SH-SY5Y (cell line): ENCODE results near the gene ADARB2.

Experiments used
- GATA2 ChIP-seq: IDR thresholded peaks from 2 replicates; pipeline ENCODE4 v1.6.1; 2011; ENCODE audit warnings: mild to moderate bottlenecking, low read depth, low read length
- GATA3 ChIP-seq: IDR thresholded peaks from 2 replicates; pipeline ENCODE4 v1.6.1; 2011; ENCODE audit warnings: low read depth, mild to moderate bottlenecking, low read length, moderate library complexity

- no peak for TF ChIP-seq GATA2
- no peak for TF ChIP-seq GATA3
Observed at GRCh38 chr10:1356349-1356748, 381.0 kb downstream of the ADARB2 start.
